NCI-H2227 treated with DMSO at 0.1 percent for 48 hours (cell line): ENCODE measurements around the gene PDGFRA.

ENCODE experiments used
- DNase-seq: peaks from one replicate; lab custom pipeline; 2025; lab: John Stamatoyannopoulos, UW

Gene PDGFRA

DNA sequence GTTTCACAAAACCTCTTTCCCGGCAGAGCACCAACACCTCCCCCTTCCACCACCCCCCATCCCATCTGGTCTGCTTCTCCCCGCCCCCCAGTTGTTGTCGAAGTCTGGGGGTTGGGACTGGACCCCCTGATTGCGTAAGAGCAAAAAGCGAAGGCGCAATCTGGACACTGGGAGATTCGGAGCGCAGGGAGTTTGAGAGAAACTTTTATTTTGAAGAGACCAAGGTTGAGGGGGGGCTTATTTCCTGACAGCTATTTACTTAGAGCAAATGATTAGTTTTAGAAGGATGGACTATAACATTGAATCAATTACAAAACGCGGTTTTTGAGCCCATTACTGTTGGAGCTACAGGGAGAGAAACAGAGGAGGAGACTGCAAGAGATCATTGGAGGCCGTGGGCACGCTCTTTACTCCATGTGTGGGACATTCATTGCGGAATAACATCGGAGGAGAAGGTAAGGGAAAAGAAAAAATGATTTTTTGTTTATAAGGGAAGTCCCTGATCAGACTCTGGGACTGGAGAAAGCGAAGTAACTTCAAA lies at the start of gene PDGFRA:
Gene PDGFRA, plus strand, starts transcription at position 333 of the 541 bp plus-strand sequence. CDS start 29,476 bp downstream, outside the sequence.
- DNase-seq = no peak

GRCh38 chr4:54184581-54184980 lies 44.5 kb upstream of the PDGFRA start:
- DNase-seq = no peak

DNA sequence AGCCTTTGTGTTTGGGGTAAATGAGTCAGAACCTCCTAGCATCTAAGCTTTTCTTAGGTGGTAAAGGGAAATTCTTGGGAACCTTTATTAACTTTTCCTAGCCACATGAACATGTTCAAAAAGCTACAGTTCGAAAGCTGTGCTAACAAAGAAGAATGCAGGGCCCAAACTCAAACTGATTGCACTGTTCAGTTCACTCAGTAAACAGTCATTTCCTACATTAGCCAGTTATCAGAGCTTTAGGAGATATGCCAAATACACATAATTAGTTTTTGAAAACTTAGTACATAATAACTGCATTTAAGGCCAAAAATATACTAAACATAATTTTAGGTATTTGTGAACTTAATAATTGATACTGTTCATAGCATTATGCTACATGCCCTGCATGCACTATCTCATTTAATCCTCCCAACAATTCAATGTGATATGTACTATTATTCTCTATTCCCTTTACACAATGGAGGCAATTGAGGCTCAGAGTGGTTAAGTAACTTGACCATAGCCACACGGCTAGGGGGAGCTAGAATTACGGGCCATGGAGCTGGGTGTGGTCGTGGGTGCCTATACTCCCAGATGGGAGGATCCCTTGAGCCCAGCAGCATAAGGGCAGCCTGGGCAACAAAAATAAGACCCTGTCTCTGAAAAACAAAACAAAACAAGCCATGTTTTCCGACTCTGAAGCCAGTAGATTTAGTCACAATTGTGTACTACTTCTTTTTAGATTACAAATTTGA lies 43.9 kb upstream of the PDGFRA start:
- no peak for DNase-seq

DNA sequence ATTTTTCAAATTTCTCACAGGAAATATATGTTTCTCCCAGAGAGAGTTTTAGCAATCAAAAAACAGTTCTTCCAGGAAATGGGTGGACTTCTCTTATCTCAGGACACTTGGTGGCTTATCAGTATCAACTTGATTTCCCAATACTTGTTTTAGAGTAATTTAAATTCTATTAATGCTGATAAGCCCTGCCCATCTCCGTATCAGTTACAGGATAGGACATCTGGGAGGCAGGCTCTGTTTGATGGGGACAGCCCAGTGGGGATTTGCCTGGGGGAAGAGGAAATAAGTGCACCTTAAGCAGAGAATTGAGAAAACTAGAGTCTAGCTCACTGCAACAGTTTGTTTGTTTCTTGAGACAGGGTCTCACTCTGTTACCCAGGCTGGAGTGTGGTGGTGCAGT lies 43.2 kb upstream of the PDGFRA start:
- no peak for DNase-seq

- DNase-seq = no peak
Measured at GRCh38 chr4:54186371-54186770, 42.7 kb upstream of the PDGFRA start.

DNA sequence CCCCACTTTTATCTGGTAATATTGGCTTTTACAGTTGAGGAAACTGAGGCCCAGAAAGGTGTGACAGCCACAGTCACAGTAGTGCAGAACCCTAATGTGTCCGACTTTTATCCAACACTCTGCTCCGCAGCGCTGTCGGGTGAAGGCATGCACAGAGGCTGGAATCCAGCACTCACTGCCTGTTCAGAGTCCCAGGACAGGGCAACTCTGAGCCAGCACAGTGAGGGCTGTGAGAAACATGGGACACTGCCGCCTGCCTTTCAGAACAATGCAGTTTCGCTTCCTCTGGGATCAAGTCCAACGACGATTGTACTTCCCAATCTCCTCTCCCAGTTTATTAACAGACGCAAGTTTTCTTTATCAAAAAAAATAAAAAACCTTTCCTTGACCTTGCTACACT lies 41.9 kb upstream of the PDGFRA start:
- DNase-seq = no peak

DNA sequence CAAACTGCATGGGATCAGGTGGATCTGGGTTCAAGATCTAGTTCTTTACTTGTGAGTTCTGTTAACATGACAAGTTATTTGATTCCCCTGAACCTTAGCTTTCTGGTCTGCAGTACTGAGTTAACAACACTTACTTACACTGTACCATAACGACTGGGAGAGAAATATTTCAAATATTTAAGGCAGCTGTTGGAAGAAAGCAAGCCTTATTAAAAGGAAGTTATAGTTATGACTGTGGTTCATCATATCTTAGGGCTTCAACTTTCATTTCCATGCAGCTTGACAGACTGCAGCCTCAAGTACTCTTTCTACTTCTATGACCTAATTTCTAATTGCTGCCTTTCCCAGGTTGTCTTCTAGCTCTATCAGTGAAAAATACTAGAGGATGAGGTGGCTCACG lies 40.0 kb upstream of the PDGFRA start:
- DNase-seq = no peak

DNA sequence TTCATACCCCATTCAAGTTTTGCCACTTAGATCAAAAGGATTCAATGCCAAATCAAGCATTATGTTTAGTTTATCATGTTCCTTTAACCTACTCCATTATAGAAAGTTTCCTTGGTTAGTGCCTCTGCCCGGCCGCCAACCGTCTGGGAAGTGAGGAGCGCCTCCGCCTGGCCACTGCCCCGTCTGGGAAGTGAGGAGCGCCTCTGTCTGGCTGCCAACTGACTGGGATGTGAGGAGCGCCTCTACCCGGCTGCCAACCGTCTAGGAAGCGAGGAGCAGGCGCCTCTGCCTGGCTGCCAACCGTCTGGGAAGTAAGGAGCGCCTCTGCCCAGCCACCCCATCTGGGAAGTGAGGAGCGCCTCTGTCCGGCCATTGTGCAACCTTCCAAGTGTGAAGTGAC lies 36.3 kb upstream of the PDGFRA start:
- no peak for DNase-seq

DNA sequence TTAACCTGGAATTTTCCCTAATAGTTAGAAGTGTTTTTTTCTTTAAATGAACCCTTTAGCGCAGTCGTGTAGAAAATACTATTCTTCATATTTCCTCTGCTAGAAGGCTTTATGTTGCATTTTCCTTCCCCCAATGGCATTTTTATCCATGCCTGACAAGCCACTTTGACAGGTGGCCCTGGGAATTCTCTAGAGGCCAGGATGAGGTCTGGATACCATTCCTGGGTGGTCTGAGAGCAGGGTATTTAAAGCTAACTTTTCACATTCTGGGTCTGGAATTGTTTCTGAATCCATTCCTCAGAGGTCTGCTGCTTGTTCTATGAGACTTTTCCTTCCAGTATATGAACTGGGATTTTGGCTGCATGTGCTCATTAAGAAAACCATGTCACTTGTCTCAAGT lies 31.2 kb upstream of the PDGFRA start:
- no peak for DNase-seq

- no peak for DNase-seq
Measured at GRCh38 chr4:54199919-54200318, 29.2 kb upstream of the PDGFRA start.

GRCh38 chr4:54209617-54210016 lies 19.5 kb upstream of the PDGFRA start:
- no peak for DNase-seq

- no peak for DNase-seq
Measured at GRCh38 chr4:54213001-54213400, 16.1 kb upstream of the PDGFRA start.

DNA sequence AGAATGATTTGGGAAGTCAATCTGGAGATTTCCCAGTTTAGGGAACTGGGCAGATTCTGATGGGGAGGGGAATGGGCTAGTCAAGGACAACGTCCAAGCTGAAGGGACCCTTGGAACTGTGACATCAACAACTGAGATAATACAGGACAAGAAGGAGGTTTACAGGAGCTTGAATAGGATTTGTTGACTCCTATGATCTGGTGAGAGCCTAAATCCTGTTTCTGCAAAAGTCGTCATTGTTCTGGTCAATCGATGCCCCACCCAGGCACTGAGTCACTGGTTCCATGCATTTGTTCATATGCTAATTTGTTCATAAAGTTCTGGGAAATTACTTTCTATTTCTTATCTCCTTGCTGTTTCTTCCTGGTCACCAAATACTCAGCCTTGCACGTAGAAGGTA lies 15.3 kb upstream of the PDGFRA start:
- no peak for DNase-seq

GRCh38 chr4:54215379-54216077 lies 13.6 kb upstream of the PDGFRA start:
- DNase-seq = no peak

DNA sequence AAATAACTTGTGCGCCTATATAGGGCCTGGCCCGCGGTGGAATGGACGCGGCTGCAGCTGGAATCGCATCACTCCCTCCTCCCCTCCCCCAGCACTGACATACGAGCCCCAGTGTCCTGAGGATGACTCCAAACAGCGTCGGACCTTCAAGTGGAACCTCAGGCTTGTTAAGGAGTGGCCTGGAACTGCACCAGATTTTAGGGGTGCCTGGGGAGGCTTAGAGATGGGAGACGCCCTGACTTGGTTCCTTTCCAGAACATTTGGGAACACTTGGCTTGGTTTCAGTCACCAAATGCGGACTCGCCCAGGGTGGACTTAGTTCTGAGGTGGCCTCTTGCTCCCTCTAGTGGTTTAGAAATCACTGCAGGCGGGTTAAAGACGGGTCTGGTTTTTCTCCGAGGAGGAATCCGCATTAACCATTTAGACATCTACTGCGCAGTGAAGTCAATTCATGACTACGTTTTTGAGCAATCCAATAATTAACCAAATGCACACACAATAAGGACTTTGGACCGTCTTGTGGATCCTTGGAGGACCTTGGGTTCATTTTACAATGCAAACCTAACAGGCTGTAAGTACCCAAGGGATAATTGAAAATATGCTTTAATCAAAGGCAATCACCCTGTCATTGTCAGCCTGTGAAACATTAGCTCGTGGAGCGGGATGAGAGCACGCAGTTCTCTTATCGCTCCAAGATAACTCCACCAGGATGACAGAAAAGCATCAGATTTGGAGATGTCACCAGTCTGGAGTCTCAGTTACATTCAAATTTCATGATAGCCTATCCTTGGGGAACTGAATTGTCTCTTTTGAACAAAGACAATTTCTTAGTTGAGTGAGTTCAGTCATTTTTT lies 11.2 kb upstream of the PDGFRA start:
- peak; percentile 70 for DNase-seq

DNA sequence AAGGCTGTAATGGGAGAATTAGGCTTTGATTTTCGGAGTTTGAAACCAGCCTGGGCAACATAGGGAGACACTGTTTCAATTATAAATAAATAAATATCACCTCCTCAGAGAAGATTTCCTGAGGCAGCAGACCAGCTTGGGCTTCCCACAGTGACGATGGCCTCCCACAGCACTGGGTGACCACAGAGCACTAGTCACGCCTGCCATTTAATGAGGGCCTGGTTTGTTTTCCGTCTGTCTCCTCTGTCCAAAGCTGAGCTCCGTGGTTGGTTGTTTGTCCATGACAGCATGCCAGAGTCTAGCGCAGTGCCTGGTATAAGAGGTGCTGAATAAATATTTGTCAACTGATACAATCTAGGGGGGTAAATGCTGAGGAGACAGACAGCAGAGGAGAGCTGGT lies 10.4 kb upstream of the PDGFRA start:
- DNase-seq = no peak

- DNase-seq = no peak
Measured at GRCh38 chr4:54224996-54225597, 4.0 kb upstream of the PDGFRA start.

DNA sequence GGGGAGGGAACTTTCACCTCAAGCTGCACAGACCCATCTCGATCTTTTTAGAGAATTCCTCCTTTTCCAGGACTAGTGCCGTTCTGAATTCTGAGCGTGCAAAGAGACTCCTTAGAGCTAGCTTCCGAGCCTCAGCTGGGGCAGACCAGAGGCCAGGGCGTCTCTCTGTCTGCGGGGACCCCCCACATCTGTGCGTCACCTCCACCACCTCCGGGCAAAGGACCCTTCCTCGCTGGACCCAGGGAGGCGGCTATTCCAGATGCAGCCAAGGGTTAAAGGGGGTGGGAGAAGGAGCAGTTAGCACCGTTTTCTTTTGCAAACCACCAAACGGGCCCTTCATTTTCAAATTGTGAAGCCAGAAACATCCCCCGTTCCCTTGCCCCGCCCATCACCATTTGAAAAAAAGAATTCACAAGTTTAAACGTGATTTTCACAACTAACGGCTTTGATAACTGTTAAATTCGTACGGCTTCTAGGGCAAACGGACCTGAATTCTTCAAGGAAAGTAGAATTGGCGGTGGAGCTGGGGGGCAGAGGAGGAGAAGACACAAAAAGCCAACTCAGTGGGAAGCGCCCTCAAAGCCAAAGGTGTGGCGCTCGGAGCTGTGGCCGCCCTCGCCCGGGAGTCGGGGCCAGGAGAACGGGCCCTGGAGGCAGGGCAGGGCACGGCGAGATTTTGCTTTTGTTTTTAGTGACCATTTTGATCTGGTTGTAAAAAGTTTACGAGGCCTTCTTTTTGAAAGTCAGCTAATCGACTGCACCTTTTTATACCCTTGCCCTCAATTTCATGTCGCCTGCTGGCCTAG lies 3.3 kb upstream of the PDGFRA start:
- no peak for DNase-seq

- no peak for DNase-seq
Measured at GRCh38 chr4:54226404-54227255, 2.5 kb upstream of the PDGFRA start.
